ENCODE data around the gene CAPG. TPM values are rescaled to one million over a fixed set of nuclear protein-coding genes. Genes with fewer than 3 reads are reported as not detected.
A peak's percentile ranks its signal among the peaks of the same experiment; 100 is the strongest.

CAPG gene
- total RNA-seq, 1 donor from 2014 or later = 63.6 TPM

DNA sequence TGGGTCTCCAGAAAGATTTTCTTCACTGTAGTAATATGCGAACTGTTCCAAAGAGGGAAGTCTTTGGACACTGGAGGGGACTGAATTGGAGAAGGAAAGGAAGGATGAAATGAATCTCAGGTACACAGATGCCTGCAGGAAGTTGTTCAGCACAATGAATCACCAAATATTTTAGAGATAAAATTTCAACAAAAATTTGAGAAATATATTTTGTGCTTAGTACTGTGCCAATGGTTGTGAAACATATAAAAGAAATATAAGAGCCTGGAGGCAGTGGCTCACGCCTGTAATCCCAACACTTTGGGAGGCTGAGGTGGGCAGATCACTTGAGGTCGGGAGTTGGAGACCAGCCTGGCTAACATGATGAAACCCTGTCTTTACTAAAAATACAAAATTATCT is 52.4 kb downstream of the CAPG start:
- Mint-ChIP-seq H3K27me3 (no peaks in the 10 kb centered on the region), H3K4me1 (peaks cover 21% of the 10 kb centered on the region), H3K9me3 (no peaks in the 10 kb centered on the region), H3K4me3 (no peak overlapping the region), H3K36me3 (ENCODE audit: low read depth) (peaks cover 33% of the 10 kb centered on the region), H3K27ac (no peak overlapping the region)
- no peak for DNase-seq
- intact Hi-C loops (cut with micrococcal nuclease) = no loop called here

DNA sequence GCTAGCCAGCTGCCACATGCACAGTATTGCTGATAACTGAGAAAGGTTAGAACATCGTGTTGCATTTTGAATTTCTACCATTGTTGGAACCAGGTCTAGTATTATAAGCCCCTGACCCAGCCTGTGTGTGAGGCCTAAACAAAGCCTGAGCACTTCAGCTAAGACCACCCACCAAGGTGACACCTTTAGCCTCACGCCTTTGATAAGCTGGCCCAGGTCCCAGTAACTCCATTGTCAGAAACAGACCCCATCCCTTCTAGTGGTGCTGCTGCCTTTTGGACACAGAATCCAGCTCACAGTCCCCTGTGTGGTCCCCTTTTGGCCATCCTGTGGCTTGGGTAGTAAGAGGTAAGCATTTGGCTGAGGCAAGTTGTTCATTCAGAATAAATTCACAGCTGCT is 54.0 kb downstream of the CAPG start:
- Mint-ChIP-seq H3K9me3 (no peaks in the 10 kb centered on the region), H3K4me3 (no peak overlapping the region), H3K27me3 (no peaks in the 10 kb centered on the region), H3K27ac (no peak overlapping the region), H3K4me1 (peaks cover 24% of the 10 kb centered on the region), H3K36me3 (ENCODE audit: low read depth) (peaks cover 26% of the 10 kb centered on the region)
- no peak for DNase-seq
- intact Hi-C loops (cut with micrococcal nuclease) = no loop called here

DNA sequence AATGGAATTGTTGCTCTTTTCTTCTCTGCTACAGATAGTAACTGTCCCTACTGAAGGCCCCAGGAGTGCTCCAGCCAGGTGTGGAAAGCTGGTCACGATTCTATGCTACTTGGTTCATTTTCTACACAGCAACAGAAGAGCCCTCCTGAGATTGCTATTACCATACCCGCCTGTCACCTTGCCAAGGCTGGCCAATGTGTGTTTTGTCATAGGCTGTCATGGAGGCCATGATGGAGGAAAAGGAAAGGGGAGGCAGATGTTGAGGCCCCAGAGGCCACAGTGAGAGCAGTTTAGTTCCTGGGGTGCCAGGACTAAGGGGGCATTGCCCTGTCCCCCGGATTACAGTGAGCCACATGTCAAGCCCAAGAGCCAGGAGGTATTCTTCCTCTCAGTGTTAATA is 54.6 kb downstream of the CAPG start:
- Mint-ChIP-seq H3K27ac (peak overlapping the region; percentile 94), H3K27me3 (no peaks in the 10 kb centered on the region), H3K4me1 (peaks cover 26% of the 10 kb centered on the region), H3K4me3 (peak overlapping the region; percentile 94), H3K36me3 (ENCODE audit: low read depth) (peaks cover 30% of the 10 kb centered on the region), H3K9me3 (no peaks in the 10 kb centered on the region)
- intact Hi-C loops (cut with micrococcal nuclease) = no loop called here
- DNase-seq = no peak

DNA sequence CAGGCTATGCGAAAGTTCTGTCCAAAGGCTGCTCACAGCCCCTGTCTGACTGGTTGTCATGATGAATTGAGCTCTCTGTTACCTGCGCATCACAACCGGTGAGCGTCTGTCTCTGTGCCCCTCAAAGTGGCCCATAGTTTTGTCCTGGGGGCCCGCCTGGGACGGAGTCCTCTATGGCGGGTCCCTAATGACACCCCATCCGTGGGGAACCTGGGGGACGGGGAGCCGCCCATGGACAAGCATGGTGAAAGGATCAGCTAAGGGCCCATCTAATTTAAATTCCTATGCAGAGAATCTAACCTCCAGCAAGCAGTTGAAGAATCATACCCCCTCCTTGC is 55.1 kb downstream of the CAPG start:
- peak overlapping the region; percentile 94 for H3K27ac Mint-ChIP-seq
- H3K4me3 Mint-ChIP-seq = peak overlapping the region; percentile 94
- H3K4me1 Mint-ChIP-seq = peaks cover 26% of the 10 kb centered on the region
- H3K27me3 Mint-ChIP-seq = no peaks in the 10 kb centered on the region
- intact Hi-C loops (cut with micrococcal nuclease) = no loop called here
- no peak for DNase-seq
- H3K36me3 Mint-ChIP-seq (ENCODE audit: low read depth) = peaks cover 32% of the 10 kb centered on the region
- no peaks in the 10 kb centered on the region for H3K9me3 Mint-ChIP-seq

DNA sequence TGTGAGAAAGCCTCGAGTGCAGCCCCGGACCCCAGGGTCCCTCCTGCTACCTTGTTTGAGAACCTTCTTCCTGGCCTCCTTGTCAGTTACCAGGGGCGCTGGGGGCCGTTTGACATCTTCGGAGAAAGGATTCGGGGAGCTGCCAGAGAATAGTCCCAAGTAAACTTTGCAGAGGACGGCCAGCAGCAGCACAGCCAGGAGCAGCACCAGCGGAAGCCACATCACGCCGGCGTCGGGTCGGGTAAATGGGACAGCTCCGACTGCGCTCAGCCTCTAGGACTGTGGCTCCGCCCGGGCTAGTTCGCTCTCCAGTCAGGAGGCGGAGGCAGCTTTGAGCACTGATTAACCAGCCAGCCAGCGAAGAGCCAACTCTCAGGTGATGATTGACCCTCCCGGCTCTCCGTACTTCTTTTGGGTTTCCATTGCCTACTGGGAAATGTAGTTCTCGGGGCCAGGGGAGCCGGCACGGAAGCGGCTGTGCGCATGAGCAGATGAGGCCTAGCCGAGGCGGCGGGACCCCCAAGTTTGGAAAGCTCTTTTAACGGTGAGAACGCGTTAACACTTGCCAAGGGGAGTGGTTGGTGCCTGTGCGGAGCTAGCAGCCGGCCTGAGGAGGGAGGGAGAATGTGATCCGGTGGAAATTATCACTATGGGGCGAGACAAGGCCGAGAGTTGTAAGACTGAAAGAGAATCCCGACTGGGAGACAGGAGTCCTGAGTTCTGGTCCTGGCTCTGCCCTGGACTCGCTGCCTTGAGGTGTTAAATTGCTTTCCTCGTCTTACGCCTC is 55.7 kb downstream of the CAPG start, which contains the start of the genes ELMOD3 and RETSAT:
ELMOD3 (plus strand) TSS at position 484 of the 787 bp plus-strand sequence. CDS start 2,430 bp downstream, outside the sequence.
RETSAT (minus strand) TSS at position 243 of the 787 bp plus-strand sequence; CDS start at position 222, 21 bp downstream.
- Mint-ChIP-seq H3K4me3 (peak within 1 kb of the TSS; percentile 94), H3K27ac (peak within 1 kb of the TSS; percentile 94), H3K27me3 (no peaks in the 10 kb centered on the region), H3K9me3 (no peaks in the 10 kb centered on the region), H3K4me1 (peaks cover 26% of the 10 kb centered on the region), H3K36me3 (ENCODE audit: low read depth) (peaks cover 33% of the 10 kb centered on the region)
- intact Hi-C loops (cut with micrococcal nuclease) = loop anchor here (1.0 kb wide), 4 partner anchors 26 to 207 kb away; partner anchors contain the start of genes GGCX, MAT2A and SH2D6
- DNase-seq = peak; percentile 99

DNA sequence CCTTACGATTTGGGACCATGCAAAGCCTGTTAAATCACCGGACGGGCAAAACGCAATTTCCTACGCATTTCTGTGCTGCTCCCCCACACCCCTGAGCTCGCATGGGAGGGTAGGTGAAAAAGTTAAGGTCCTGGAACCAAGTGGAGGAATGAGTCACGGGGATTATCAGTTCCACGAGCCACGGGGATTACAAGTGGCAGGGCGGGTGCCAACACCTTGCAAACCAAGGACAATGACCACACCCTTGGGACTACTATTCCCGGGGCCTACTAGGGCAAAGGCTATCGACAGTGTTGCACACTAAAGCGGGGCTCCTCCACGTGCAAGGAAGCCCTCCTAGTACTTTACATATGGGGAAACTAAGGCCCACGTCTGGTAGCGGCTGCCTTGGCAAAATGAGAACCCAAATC is 56.3 kb downstream of the CAPG start:
- Mint-ChIP-seq H3K36me3 (ENCODE audit: low read depth) (peaks cover 31% of the 10 kb centered on the region), H3K9me3 (no peaks in the 10 kb centered on the region), H3K27me3 (no peaks in the 10 kb centered on the region), H3K4me3 (peak overlapping the region; percentile 94), H3K4me1 (peaks cover 26% of the 10 kb centered on the region), H3K27ac (peak overlapping the region; percentile 94)
- no peak for DNase-seq
- intact Hi-C loops (cut with micrococcal nuclease) = loop anchor here (1.0 kb wide), 4 partner anchors 26 to 207 kb away; partner anchors contain the start of genes GGCX, MAT2A and SH2D6

DNA sequence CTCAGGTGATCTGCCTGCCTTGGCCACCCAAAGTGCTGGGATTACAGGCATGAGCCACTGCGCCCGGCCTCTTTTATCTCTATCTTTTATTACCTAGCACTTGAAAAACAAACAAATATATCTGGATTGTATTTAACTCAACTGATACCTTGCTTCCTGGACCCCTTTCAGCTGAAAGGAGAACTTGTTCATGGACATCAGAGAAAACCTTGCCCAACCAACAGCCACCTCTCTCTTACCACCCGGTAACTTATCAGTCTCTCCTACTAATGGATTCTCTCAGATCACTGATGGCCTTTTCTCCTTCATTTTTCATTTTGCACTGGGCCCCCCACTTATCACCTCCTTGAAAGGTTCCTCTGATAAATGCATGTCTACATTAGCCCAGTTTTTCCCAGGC is 62.6 kb downstream of the CAPG start:
- H3K27ac Mint-ChIP-seq = no peak overlapping the region
- no peaks in the 10 kb centered on the region for H3K9me3 Mint-ChIP-seq
- intact Hi-C loops (cut with micrococcal nuclease) = no loop called here
- peaks cover 4% of the 10 kb centered on the region for H3K4me1 Mint-ChIP-seq
- H3K36me3 Mint-ChIP-seq (ENCODE audit: low read depth) = peaks cover 31% of the 10 kb centered on the region
- H3K27me3 Mint-ChIP-seq = no peaks in the 10 kb centered on the region
- no peak for DNase-seq
- H3K4me3 Mint-ChIP-seq = no peak overlapping the region

Other genes starting within 250 kb of the CAPG start
- gene TGOLN2, start 82.4 kb downstream of the CAPG start, total RNA-seq = 89.6 and 94.1 TPM in 2 replicates
- 21.0 and 25.0 TPM in 2 replicates for gene RETSAT, start 55.8 kb downstream of the CAPG start, total RNA-seq
- gene ELMOD3, start 55.6 kb downstream of the CAPG start, total RNA-seq = 16.7 and 18.2 TPM in 2 replicates
- 0.69 and 0.96 TPM in 2 replicates for gene SH2D6, start 8.3 kb upstream of the CAPG start, total RNA-seq
- 481 and 492 TPM in 2 replicates for gene MAT2A, start 128.8 kb upstream of the CAPG start, total RNA-seq
- 21.8 and 23.1 TPM in 2 replicates for gene GGCX, start 151.1 kb upstream of the CAPG start, total RNA-seq
- 90.9 and 91.3 TPM in 2 replicates for gene VAMP8, start 167.2 kb upstream of the CAPG start, total RNA-seq
- gene VAMP5, start 174.1 kb upstream of the CAPG start, total RNA-seq = 33.1 and 37.9 TPM in 2 replicates
- gene RNF181, start 185.4 kb upstream of the CAPG start, total RNA-seq = 111 and 116 TPM in 2 replicates
- gene TMEM150A, start 192.3 kb upstream of the CAPG start, total RNA-seq = 6.2 and 6.5 TPM in 2 replicates
- 36.6 and 36.9 TPM in 2 replicates for gene C2orf68, start 201.7 kb upstream of the CAPG start, total RNA-seq
- gene USP39, start 205.8 kb upstream of the CAPG start, total RNA-seq = 94.0 and 102 TPM in 2 replicates

All from activated CD4-positive, alpha-beta T cell treated with anti-CD3 and anti-CD28 coated beads, Interleukin-2, amount 10 ng/mL, durations not matched to agents 24 days and 14 days (primary cell).